WERI-Rb-1 (cell line): ENCODE results near the gene TOP3B.

Experiments used
- DNase-seq: peaks from one replicate; pipeline ENCODE4 v3.0.0-alpha.2; 2020
- H3K27ac ChIP-seq: fragments of 250-450 bp; sonication (Bioruptor Pico); 2 replicates; pipeline ENCODE4 v1.5.1; 2020; ENCODE audit warnings: mild to moderate bottlenecking, moderate library complexity
- H3K27me3 ChIP-seq: fragments of 250-450 bp; sonication (Bioruptor Pico); 2 replicates; pipeline ENCODE4 v1.5.1; 2021; ENCODE audit warnings: mild to moderate bottlenecking, low read depth, moderate library complexity; ENCODE audit not compliant: insufficient read depth, severe bottlenecking
- H3K36me3 ChIP-seq: fragments of 250-450 bp; sonication (Bioruptor Pico); 2 replicates; pipeline ENCODE4 v1.5.1; 2020; ENCODE audit warnings: mild to moderate bottlenecking, moderate library complexity
- H3K4me3 ChIP-seq: 2 replicates; pipeline ENCODE4 v1.5.1; 2011; ENCODE audit warnings: low read depth, mild to moderate bottlenecking, control low read depth, low read length
- H3K9me3 ChIP-seq: fragments of 250-450 bp; sonication (Bioruptor Pico); 2 replicates; pipeline ENCODE4 v1.5.1; 2021; ENCODE audit warnings: mild to moderate bottlenecking, moderate library complexity; ENCODE audit not compliant: severe bottlenecking
- CTCF ChIP-seq: IDR thresholded peaks from 2 replicates; pipeline ENCODE4 v1.5.1; 2011; ENCODE audit warnings: low read depth, mild to moderate bottlenecking, control low read depth, inconsistent platforms, low read length

Gene TOP3B

GRCh38 chr22:21921729-21922128, 60.9 kb downstream of the TOP3B start:
- Histone ChIP-seq H3K27ac (no peak overlapping the region), H3K9me3 (no peaks in the 10 kb centered on the region), H3K27me3 (no peaks in the 10 kb centered on the region), H3K4me3 (no peak overlapping the region), H3K36me3 (peaks cover 2% of the 10 kb centered on the region; the same call in 1 of the 2 replicates)
- no peak for TF ChIP-seq CTCF
- no peak for DNase-seq

- no peaks in the 10 kb centered on the region for H3K27me3 ChIP-seq
- no peak for TF ChIP-seq CTCF
- no peaks in the 10 kb centered on the region for H3K9me3 ChIP-seq
- no peak overlapping the region for H3K4me3 ChIP-seq
- DNase-seq, result no peak
- peaks cover 2% of the 10 kb centered on the region; the same call in 1 of the 2 replicates for H3K36me3 ChIP-seq
- no peak overlapping the region for H3K27ac ChIP-seq
Observed at GRCh38 chr22:21921184-21921721, 61.3 kb downstream of the TOP3B start.

- H3K36me3 ChIP-seq, result peaks cover 2% of the 10 kb centered on the region; the same call in 1 of the 2 replicates
- DNase-seq, result no peak
- H3K4me3 ChIP-seq, result no peak overlapping the region
- H3K27me3 ChIP-seq, result no peaks in the 10 kb centered on the region
- no peaks in the 10 kb centered on the region for H3K9me3 ChIP-seq
- no peak for TF ChIP-seq CTCF
- H3K27ac ChIP-seq, result no peak overlapping the region
Observed at GRCh38 chr22:21920341-21921183, 62.0 kb downstream of the TOP3B start.

- Histone ChIP-seq H3K4me3 (no peak overlapping the region), H3K36me3 (no peaks in the 10 kb centered on the region), H3K27me3 (no peaks in the 10 kb centered on the region), H3K9me3 (no peaks in the 10 kb centered on the region), H3K27ac (no peak overlapping the region)
- TF ChIP-seq CTCF, result no peak
- DNase-seq, result no peak
Observed at GRCh38 chr22:21919526-21920307, 62.9 kb downstream of the TOP3B start.

GRCh38 chr22:21918466-21919185, 64.0 kb downstream of the TOP3B start:
- Histone ChIP-seq H3K4me3 (no peak overlapping the region), H3K36me3 (no peaks in the 10 kb centered on the region), H3K27ac (no peak overlapping the region), H3K27me3 (no peaks in the 10 kb centered on the region), H3K9me3 (no peaks in the 10 kb centered on the region)
- DNase-seq, result no peak
- no peak for TF ChIP-seq CTCF
